NCI-H748 treated with DMSO at 0.1 percent for 48 hours (cell line): ENCODE measurements around the gene TST.

ENCODE experiments used
- DNase-seq: peaks from one replicate; lab custom pipeline; 2025; lab: John Stamatoyannopoulos, UW

The TST gene

DNA sequence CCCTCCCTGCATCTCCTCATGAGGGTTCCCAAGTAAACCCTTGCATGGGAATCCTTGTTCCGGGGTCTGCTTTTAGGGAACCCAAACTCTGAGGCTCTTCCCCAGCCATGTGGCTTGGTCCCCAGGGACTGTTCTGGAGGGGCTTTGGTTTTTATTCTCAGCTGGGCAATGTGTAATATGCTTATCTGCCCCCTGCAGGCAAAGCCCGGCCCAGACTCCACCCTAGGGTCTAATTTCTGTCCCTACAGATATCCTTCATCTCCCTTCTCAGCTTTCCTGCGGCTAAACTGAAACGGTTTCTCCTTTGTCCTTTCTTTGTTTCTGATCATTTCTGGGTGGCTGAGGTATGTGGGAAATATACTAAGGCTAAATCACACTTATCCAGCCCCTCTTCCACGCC lies 37.1 kb downstream of the TST start:
- DNase-seq, result no peak

DNA sequence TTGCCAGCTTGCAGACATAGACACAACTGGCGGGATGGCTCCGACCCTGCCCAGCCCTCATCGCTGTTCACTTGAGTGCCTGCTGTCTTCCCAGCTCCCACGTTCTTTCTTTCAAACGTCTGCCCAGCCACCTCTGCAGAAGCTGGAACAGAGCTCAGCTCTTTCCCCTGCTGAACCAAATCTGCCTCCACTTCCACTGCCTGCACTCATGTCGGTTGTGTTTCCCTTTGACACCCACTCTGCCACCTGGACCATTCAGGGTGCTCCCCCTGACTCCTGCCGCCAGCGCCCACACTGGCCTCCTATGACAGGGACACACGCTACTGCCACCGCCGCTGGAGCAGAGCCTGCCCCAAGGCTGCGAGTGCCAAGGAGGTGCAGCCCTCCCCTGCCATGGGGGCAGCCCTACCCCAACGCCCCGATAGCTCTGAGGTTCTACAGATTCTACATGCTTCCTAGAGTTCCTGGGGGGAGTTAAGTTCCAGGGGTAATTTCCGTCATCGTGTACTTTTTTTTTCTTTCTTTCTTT lies 37.9 kb downstream of the TST start:
- DNase-seq, result no peak

DNA sequence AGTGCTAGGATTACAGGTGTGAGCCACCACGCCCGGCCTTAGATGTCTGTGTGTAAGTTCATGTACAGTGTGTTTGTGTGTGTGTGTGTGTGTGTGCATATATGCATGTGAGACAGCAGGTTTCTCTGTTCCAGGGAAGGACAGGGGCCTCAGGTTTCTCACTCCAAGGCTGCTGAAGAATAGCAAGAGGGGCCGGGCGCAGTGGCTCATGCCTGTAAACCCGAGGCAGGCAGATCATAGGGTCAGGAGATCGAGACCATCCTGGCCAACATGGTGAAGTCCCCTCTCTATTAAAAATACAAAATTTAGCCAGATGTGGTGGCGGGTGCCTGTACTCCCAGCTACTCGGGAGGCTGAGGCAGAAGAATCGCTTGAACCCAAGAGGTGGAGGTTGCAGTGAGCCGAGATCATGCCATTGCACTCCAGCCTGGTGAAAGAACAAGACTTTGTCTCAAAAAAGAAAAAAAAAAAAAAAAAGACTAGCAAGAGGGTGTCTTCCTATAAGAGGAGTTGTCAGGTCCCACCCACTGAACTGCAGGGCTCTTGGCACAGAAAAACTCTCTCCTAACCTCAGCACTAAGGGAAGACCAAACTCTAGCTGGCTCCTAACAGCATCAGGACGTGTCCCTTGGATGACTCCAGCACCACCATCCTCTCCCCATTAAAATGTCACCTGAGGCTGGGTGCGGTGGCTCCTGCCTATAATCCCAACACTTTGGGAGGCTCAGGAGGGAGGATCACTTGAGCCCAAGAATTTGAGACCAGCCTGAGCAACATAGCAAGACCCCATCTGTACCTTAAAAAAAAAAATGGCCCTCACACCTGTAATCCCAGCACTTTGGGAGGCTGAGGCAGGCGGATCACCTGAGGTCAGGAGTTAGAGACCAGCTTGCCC lies 40.0 kb downstream of the TST start:
- DNase-seq, result no peak

DNA sequence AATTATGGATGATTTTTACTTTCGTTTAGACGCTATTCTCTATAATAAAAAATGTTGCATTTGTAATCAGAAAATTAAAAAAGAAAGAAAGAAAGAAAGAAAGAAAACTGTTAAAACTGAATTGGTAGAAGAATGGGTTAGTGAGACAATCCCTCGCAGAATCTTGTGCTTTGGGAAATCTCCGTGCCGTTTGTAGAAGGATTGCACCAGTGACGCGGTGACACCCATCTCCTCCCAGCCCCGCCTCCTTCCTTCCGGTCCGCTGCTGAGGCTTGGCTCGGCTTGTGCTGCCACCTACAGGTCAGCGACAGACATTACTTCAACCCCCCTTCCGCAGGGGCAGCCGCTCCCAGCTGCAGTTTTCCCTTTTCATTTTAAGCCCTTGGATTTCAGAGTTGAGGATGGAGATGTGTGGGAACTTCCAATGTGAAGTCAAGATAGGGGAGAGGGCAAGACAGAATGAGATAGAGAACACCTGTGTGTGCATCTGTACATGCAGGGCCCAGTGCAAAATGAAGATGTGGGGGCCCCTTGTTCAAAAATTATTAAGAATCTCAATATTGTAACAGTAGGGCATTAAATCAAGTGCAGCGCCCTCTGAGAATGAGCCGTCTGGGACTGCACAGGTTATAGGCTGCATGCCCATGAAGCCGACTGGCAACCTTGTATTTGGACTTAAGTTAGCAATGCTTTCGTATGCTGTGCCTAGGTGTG lies 41.1 kb downstream of the TST start:
- DNase-seq, result peak; percentile 51

DNA sequence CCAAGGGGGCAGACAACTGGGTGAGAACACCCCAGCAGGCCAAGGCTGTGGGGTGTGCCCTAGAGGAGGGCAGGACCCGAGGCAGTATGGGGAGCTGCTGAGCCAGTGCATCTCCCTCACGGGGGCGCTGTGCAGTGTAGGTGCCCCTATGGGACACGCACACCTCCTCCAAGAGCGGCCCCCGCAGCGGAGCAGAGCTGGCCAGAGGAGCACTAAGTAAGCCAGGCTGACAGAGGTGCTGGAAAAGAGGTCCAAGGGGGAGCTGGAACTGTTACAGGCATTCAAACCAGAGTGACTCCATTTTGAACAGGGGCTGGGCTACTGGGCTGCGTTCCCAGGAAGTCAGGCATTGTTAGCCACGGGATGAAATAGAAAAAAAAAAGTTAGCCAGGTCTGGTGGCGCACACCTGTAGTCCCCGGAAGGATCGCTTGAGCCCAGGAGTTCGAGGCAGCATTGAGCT lies 41.8 kb downstream of the TST start:
- DNase-seq, result no peak

DNA sequence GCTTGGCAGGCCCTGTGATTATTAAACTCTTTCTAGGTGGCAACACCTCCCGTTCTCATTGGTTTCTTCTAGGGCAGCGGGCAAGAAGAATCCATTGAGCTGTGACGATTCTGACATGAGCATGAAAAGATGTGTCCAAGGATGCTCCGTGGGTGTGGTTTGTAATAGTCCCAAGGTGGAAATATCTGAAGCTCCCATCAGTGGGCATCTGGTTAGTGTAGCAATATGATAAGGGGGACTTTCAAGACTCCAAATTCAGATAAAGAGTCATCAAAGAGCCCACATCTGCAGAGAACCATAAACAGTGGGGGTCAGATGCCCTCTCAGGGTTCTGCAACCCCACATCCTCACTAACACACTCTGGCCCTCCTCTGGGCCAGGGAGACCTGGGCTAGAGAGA lies 42.6 kb downstream of the TST start:
- no peak for DNase-seq

DNA sequence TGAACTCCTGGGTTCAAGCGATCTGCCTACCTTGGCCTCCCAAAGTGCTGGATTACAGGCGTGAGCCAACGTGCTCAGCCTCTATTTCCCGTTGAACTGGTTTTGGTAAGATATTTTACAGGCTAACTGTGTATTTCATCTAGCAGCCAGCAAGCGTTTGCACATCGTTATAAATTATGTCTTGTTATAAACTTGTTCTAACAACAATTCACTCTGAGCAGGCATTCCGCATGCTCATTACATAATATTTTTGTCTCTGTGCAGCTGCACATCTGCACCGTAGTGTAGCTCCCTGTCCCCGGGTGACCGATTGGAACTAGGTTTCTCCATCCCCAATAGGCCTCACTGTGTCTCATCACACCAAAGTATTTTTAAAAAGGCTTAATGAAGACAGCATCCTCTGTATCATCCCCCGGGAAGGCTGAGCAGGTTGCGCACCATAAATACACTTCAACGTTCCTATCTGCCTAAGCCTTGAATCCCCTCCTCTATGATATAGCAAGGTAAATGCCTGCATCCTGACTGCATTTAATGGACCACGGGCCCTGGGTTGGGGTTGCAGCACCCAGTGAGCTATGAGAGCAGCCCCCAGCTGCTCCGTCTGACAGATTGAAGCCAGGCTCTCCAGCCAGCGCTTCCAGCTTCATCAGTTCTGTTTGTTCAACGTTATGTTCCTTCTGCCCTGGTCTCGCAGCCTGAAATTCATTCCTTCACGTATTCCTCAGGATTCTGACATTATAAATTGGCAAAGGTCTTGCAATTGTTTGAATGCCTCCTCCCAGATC lies 47.7 kb downstream of the TST start:
- no peak for DNase-seq

DNA sequence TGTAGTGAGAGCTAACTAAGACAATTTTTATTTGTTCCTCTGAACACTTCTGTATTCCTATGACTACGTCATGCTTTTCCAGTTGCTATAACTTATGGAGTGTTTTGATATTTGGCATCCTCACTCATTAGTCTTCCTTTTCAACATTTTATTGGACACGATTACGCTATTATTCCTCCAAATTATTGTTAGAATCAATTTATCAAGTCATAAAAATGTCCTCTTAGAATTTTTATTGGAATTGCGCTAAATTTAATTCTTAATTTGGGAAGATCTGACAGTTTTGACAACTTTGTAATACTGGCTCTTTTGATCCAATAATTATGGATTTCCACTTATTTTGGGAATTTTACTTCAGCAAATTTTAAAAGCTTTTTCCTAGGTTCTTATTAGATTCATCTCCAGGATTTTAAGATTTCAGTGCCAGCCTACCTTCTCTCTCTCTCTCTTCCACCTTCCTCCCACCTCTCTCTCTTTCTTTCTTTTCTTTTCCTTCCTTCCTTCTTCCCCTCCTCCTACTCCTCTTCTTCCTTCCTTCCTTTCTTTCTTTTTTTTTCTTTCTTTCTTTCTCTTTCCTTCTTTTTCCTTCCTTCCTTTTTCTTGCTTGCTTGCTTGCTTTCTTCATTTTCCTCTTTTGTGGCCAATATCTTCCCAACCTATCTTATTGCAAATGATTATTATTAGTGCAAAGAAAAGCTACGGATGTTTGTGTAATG lies 50.8 kb downstream of the TST start:
- DNase-seq, result no peak

DNA sequence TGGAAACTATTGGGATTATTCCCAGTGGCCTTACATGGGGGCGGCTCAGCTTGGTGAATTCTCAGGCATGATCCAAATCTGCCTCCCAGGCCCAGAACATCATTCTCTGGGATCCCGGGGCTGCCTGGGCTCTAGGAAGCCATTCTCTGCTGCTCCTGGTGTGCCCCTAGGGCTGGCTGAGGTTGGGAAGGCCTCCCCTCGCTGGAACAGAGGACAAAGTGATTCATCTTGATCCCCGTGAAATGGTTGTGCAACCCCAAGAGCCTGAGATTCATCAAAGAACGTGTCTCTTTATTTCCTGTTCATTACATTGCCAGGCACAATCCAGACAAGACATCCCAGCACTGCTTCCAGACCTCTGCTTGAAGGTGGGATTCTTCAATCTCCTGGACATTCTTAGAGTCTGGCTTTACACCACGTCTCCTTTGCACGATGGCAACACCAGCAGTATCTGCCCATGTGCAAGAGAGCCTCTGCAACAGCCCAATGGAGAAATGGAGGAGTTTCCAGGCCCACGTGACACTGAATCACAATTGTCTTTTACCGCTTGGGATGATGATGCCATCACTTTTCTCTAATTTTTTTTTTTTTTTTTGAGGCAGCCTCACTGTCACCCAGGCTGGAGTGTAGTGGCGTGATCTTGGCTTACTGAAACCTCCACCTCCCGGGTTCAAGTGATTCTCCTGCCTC lies 52.3 kb downstream of the TST start:
- DNase-seq, result no peak

DNA sequence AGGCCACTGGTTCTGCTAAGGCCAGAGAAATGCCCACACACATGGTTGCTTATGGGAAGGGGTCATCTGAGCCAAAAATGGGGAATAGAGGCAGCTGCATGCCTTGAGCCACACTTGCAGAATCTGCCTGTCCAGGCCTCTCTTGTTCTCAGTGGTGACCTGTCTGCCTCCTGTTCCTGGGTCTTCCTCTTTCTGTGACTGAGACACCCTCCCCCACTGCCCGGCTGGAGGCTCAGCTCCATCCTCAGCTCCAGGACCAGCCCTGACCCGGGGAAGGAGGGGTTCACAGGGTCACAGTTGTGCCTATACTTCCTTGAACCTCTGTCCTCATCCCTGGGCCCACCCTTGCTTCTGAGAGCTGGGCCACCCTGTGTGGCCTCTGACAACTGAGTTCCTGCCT lies 53.6 kb downstream of the TST start:
- DNase-seq, result no peak

DNA sequence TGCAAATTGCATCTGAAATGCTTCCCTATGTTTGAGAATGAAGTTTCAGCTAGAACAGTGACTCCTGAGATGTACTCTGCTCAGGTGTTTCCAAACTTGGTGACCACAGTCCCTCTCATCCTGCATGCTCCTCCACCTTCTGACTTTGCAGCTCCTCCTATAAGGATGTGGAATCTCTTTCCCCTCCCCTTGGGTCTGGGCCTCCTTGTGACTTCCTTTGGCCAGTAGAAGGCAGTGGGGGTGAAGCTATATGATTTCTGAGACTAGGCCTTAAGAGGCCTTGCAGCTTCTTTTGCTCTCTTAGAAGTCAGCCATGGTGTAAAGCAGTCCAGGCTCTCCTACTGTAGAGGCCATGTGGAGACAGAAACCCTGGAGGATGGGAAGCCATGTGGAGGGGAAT lies 55.1 kb downstream of the TST start:
- no peak for DNase-seq

DNA sequence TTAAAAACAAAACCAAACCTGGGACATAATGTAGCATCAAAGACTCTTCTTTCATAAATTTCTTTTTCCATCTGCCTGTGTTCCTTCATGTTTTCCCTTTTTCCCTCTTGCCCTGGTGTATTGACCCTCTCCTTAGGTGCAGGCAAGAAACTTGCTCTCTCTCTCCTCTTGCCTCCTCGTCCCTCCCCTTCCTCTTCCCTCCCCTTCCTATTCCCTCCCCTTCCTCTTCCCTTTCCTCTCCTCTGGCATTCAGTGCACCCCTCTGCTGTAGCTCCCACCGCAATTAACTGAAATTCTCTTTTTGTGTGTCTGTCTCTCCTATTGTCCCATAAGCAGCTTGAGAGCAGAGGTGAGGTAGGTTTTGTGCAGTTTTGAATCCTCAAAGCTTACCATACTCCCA lies 55.9 kb downstream of the TST start:
- no peak for DNase-seq

DNA sequence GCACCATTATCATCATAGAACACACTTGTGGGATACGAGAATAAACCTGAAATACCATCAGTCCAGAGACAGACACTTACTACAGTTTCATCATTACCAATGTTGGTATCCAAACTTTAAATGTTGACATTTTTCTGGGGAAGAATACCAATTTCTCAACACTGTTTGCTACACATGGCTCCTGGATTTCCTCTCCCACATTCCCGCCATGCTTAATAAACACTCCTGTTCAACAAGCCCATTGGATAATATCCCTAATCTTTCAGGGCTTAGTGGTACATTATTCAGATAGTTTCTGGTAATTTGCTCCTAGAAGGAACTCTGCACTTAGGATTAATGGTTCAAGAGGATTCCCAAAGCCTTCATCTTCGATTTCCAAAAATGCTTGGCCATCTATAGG lies 57.6 kb downstream of the TST start:
- DNase-seq, result no peak
